UCSD-AML1 (cell line): Measurements from ENCODE around the gene GPRC5C.
"Not testable (repeated sequence)": the region's sequence is repeated elsewhere in the genome, so short reads cannot be mapped to it uniquely, and the experiment has no call there.

ENCODE experiments used
- DNase-seq: peaks from one replicate; lab custom pipeline; 2025; ENCODE audit not compliant: unreplicated experiment; lab: John Stamatoyannopoulos, UW

Gene GPRC5C

GRCh38 chr17:74404789-74405188, 27.1 kb upstream of the GPRC5C start:
- DNase-seq = no peak

GRCh38 chr17:74405311-74405710, 26.6 kb upstream of the GPRC5C start:
- not testable (repeated sequence) for DNase-seq

GRCh38 chr17:74407384-74407783, 24.5 kb upstream of the GPRC5C start:
- no peak for DNase-seq

GRCh38 chr17:74408262-74408661, 23.6 kb upstream of the GPRC5C start:
- peak; percentile 24 for DNase-seq

- DNase-seq = no peak
Measured at GRCh38 chr17:74408815-74409214, 23.1 kb upstream of the GPRC5C start.

GRCh38 chr17:74410001-74410443, 21.9 kb upstream of the GPRC5C start:
- peak; percentile 53 for DNase-seq

GRCh38 chr17:74412581-74412980, 19.3 kb upstream of the GPRC5C start:
- no peak for DNase-seq

- DNase-seq = no peak
Measured at GRCh38 chr17:74413491-74413890, 18.4 kb upstream of the GPRC5C start.

- DNase-seq = no peak
Measured at GRCh38 chr17:74414510-74414909, 17.4 kb upstream of the GPRC5C start.

- DNase-seq = no peak
Measured at GRCh38 chr17:74415608-74416396, 16.1 kb upstream of the GPRC5C start.

- DNase-seq = no peak
Measured at GRCh38 chr17:74417178-74418045, 14.5 kb upstream of the GPRC5C start.

- DNase-seq = no peak
Measured at GRCh38 chr17:74419928-74420411, 11.9 kb upstream of the GPRC5C start.

GRCh38 chr17:74424117-74424516, 7.8 kb upstream of the GPRC5C start:
- DNase-seq = no peak

- no peak for DNase-seq
Measured at GRCh38 chr17:74424657-74425056, 7.2 kb upstream of the GPRC5C start.

GRCh38 chr17:74426551-74427047, 5.3 kb upstream of the GPRC5C start:
- peak; percentile 50 for DNase-seq

- DNase-seq = peak; percentile 59
Measured at GRCh38 chr17:74427048-74427762, 4.7 kb upstream of the GPRC5C start.

GRCh38 chr17:74427763-74428153, 4.1 kb upstream of the GPRC5C start:
- DNase-seq = no peak

- DNase-seq = peak; percentile 76
Measured at GRCh38 chr17:74429604-74430384, 2.1 kb upstream of the GPRC5C start.

GRCh38 chr17:74430385-74430705, 1.5 kb upstream of the GPRC5C start:
- DNase-seq = peak; percentile 77
